NCI-H2196 treated with DMSO at 0.1 percent for 48 hours (cell line): ENCODE measurements around the gene TRIM14.

ENCODE experiments used
- DNase-seq: peaks from one replicate; lab custom pipeline; 2025; ENCODE audit not compliant: unreplicated experiment; lab: John Stamatoyannopoulos, UW

The TRIM14 gene, protein sequence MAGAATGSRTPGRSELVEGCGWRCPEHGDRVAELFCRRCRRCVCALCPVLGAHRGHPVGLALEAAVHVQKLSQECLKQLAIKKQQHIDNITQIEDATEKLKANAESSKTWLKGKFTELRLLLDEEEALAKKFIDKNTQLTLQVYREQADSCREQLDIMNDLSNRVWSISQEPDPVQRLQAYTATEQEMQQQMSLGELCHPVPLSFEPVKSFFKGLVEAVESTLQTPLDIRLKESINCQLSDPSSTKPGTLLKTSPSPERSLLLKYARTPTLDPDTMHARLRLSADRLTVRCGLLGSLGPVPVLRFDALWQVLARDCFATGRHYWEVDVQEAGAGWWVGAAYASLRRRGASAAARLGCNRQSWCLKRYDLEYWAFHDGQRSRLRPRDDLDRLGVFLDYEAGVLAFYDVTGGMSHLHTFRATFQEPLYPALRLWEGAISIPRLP

GRCh38 chr9:98118640-98119601 lies at the start of gene TRIM14:
Gene TRIM14 (minus strand): TSS chr9:98119222. CDS start chr9:98119188, 34 bp downstream.
- DNase-seq = peak; percentile 18

- no peak for DNase-seq
Measured at GRCh38 chr9:98168153-98168780, 49.2 kb upstream of the TRIM14 start.

DNA sequence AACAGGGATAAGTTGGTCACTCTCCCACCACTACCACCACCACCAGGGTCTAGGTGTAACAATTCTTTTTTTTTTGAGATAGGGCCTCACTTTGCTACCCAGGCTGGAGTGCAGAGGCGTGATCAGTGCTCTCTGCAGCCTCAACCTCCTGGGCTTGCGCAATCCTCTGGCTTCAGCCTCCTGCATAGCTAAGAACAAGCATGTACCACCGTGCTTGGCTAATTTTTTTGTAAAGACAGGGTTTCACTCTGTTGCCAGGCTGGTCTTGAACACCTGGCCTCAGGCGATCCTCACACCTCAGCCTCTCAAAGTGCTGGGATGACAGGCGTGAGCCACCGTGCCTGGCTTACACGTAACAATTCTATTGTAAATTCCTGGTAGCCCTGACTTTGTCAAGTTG lies 45.9 kb upstream of the TRIM14 start:
- no peak for DNase-seq

GRCh38 chr9:98162613-98163012 lies 43.6 kb upstream of the TRIM14 start:
- DNase-seq = no peak

GRCh38 chr9:98161851-98162250 lies 42.8 kb upstream of the TRIM14 start:
- no peak for DNase-seq

- no peak for DNase-seq
Measured at GRCh38 chr9:98159790-98160189, 40.8 kb upstream of the TRIM14 start.

DNA sequence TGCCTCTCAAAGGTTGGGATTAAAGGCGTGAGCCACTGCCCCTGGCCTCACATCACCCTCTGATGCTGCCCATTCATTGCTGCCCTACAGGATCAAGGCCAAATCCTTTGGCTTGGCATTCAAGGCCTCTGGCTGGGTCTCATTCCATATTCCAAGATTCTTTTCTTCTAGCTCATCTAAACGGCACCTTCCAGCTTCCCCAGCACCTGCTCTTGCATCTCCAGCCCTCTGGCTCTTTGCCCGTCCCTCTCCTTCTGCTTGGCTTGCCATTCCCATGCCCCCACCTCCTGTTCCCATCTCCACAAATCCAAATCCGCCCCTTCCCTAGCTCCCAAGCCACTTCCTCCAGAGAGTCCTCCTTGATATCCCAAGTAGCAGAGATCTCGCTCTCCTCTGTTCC lies 40.3 kb upstream of the TRIM14 start:
- DNase-seq = no peak

DNA sequence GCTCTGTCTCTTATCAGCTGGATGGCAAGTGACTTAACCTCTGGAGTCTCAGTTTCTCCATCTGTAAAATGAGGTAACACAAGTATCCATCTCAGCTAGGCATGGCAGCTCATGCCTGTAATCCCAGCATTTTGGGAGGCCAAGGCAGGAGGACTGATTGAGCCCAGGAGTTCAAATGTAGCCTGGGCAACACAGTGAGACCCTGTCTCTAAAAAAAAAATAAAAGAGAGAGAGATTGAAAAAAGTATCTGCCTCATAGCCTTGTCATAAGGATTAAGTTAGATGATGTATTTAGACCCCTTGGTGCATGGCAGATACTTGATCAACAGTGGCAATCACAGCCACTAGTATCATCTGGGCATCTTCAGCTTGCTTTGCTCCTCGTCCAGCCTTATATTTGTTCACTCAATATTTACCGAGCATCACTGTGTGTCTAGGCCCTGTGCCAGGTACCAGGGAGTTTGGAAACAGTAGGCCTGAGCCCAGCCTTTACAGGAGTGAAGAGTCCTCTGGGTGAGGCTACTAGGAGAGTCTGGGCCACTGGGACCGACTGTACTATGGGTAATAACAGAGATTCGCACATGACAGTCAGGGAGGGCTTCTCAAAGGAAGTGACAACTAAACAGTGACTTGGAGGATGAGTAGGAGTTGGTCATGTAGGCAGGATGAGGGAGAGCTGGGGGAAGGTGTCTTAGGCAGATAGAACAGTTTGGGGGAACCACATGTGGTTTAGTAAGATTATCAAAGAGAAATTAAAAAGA lies 39.2 kb upstream of the TRIM14 start:
- DNase-seq = peak; percentile 77

- DNase-seq = no peak
Measured at GRCh38 chr9:98157372-98157771, 38.4 kb upstream of the TRIM14 start.

DNA sequence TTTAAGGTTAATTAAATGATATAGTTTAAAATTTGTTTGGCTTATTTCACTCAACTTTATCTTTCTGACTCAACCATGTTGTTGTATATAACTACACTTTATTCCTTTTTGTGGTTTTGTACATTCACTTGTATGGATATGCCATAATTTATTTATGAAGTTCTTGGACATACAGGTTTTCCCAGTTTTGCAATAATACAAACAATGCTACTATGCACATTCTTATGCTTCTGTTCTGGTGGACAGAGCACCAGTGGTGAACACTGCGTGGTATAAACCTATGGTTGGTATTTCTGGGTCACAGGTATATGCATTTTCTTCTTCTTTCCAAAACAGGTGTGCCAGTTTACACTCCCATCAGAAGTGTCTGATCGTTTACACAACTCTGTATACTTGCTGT lies 35.7 kb upstream of the TRIM14 start:
- no peak for DNase-seq

- DNase-seq = no peak
Measured at GRCh38 chr9:98152526-98152925, 33.5 kb upstream of the TRIM14 start.

- DNase-seq = no peak
Measured at GRCh38 chr9:98150721-98151120, 31.7 kb upstream of the TRIM14 start.

DNA sequence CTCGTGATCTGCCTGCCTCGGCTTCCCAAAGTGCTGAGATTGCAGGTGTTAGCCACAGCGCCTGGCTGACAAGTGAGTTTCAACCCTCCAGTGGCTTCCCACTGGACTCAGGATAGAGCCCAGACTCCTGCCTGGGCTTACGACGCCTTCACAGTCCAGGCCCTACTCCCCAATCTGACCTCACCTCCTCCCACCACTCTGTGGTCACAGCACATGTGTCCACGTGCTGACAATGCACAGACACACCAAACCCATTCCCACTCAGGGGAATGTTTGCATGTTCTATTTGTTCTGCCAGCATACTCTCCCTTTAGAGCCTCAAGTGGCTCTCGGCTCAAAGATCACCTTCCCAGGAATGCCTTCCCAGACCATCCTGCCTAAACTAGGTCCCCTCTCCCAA lies 31.1 kb upstream of the TRIM14 start:
- no peak for DNase-seq

GRCh38 chr9:98149422-98149821 lies 30.4 kb upstream of the TRIM14 start:
- no peak for DNase-seq

DNA sequence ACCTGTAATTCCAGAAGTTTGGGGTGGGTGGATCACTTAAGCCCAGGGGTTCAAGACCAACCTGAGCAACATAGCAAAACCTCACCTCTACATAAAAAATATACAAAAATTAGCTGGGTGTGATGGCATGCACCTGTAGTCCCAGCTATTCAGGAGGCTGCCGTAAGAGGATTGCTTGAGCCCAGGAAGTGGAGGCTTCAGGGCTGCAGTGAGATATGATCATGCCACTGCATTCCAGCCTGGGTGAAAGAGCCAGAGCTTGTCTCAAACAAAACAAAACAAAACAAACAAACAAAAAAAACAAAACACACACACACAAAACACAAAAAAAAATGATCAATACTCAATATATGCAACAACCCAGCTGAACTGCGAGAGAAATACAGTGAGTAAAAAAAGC lies 29.5 kb upstream of the TRIM14 start:
- DNase-seq = no peak

GRCh38 chr9:98147582-98147981 lies 28.6 kb upstream of the TRIM14 start:
- no peak for DNase-seq

DNA sequence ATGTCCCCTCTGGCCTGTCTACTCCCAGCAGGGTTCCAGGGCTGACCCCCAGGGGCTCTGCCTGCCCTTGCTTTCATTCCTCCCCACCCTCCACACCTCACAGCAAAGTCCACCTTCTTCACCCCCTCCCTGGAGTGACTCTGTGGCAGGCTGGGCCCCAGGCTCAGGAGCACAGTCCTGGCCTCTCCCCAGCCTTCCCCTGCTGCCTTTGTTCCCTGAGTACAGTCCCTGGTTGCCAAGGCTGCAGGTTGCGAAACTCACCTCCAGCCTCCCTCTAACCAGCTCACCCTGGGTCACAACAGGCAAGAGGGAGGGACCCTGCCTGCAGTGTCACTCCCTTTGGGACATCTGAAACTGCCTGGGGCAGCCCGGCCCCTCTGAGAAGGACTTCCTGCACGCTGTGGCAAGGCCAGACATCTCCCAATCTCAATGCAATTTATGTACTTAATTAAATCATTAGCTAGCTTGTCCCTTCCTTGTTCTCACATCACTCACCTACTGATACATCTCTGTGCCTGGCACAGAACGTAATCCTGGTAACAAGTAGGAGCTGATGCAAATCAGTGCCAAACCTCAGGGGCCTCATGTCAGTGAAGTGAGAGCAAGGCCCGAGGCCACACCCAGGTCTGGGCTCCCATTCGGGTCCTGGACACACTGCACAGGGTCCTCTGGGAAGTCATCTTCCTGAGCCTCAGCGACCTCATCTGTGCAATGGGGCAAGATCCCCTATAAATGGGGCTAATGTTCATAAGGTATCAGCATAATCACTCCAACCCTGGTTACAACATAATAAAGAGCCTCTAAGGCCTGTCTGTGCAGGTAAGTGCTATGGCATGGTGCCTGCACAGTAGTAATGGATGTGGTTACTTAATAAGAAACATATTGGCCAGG lies 27.3 kb upstream of the TRIM14 start:
- peak; percentile 63 for DNase-seq

- no peak for DNase-seq
Measured at GRCh38 chr9:98144631-98145030, 25.6 kb upstream of the TRIM14 start.

DNA sequence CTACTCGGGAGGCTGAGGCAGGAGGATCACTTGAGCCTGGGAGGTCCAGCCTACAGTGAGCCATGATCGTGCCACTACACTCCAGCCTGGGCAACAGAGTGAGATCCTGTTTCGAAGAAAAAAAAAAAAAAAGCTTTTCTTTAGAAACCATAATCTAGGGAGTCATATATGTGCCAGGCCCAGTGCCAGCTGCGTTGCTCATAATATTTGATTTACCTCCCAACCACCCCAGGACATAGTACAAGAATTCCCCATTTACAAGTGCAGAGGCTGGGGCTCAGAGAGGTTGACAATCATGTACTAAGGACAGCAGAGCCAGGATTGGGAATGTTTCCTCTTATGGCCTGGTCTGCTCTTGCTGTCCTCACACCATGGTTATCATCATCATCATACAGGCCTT lies 25.1 kb upstream of the TRIM14 start:
- DNase-seq = no peak
